Bronchial epithelial cell (primary cell): ENCODE data around the gene RGL2. TPM values are rescaled to one million over a fixed set of nuclear protein-coding genes. Genes with fewer than 3 reads are reported as not detected.
A peak's percentile ranks its signal among the peaks of the same experiment; 100 is the strongest.
"Not testable (repeated sequence)": the region's sequence is repeated elsewhere in the genome, so short reads cannot be mapped to it uniquely, and the experiment has no call there.

Experiments used
- DNase-seq: peaks from one replicate; pipeline ENCODE4 v3.0.0-alpha.2; 2010; ENCODE audit warnings: low read depth
- FAIRE-seq: peaks from 2 replicates; lab custom pipeline; 2011; peaks lifted over from hg19 to GRCh38; lab: Jason Lieb, UNC
- H3K27me3 ChIP-seq: 2 replicates; pipeline ENCODE4 v1.5.1; 2011; ENCODE audit warnings: low read length; ENCODE audit not compliant: control insufficient read depth, insufficient read depth
- H3K36me3 ChIP-seq: 2 replicates; pipeline ENCODE4 v1.5.1; 2011; ENCODE audit warnings: low read length; ENCODE audit not compliant: control insufficient read depth, insufficient read depth
- H3K4me3 ChIP-seq: 2 replicates; pipeline ENCODE4 v1.5.1; 2011; ENCODE audit warnings: mild to moderate bottlenecking, low read depth, low read length, control low read depth
- total RNA-seq: library from RNA; depleted of rRNA; stranded (reverse); fragments of >200 nt; gene quantifications from 2 replicates; pipeline ENCODE4 v1.2.1, GENCODE V29; 2014
- TF ChIP-seq, protein P1 (sequence below): IDR thresholded peaks from 2 replicates; pipeline ENCODE4 v1.5.1; 2011; ENCODE audit warnings: mild to moderate bottlenecking, moderate library complexity, low read length, control low read depth, inconsistent platforms; ENCODE audit not compliant: insufficient read depth, severe bottlenecking

RGL2 gene, protein sequence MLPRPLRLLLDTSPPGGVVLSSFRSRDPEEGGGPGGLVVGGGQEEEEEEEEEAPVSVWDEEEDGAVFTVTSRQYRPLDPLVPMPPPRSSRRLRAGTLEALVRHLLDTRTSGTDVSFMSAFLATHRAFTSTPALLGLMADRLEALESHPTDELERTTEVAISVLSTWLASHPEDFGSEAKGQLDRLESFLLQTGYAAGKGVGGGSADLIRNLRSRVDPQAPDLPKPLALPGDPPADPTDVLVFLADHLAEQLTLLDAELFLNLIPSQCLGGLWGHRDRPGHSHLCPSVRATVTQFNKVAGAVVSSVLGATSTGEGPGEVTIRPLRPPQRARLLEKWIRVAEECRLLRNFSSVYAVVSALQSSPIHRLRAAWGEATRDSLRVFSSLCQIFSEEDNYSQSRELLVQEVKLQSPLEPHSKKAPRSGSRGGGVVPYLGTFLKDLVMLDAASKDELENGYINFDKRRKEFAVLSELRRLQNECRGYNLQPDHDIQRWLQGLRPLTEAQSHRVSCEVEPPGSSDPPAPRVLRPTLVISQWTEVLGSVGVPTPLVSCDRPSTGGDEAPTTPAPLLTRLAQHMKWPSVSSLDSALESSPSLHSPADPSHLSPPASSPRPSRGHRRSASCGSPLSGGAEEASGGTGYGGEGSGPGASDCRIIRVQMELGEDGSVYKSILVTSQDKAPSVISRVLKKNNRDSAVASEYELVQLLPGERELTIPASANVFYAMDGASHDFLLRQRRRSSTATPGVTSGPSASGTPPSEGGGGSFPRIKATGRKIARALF
- 22.6 and 27.7 TPM in 2 replicates for total RNA-seq

DNA sequence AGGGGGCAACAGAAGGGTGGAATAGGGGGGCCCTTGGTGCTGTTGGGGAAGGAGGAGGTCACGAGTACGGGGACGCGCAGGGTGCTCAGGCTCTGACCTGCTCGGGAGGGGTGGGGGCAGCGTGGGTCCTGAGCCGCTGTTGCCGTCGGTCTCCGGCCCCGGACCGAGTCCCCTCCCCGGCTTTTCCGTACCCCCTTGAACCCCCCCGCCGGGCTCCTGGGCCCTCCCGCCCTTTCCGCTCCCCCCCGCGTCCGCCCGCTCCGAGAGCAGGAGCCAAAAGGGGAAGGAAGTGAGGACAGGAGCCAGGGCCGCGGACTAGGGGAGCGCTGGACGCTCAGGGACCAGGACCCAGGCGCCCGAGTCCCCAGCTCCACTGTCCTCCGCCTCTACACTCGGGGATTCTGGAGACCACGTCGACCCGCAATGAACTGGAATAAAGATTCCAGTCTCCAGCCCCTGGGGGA is at the start of gene RGL2:
TSS of gene RGL2 (minus strand) at position 170 of the 464 bp plus-strand sequence. CDS start 332 bp downstream, outside the sequence.
- Histone ChIP-seq H3K36me3 (peaks cover 18% of the 10 kb centered on the region), H3K27me3 (no peaks in the 10 kb centered on the region), H3K4me3 (peak within 1 kb of the TSS; percentile 90)
- peak; percentile 32 for DNase-seq
- TF ChIP-seq, protein P1, sequence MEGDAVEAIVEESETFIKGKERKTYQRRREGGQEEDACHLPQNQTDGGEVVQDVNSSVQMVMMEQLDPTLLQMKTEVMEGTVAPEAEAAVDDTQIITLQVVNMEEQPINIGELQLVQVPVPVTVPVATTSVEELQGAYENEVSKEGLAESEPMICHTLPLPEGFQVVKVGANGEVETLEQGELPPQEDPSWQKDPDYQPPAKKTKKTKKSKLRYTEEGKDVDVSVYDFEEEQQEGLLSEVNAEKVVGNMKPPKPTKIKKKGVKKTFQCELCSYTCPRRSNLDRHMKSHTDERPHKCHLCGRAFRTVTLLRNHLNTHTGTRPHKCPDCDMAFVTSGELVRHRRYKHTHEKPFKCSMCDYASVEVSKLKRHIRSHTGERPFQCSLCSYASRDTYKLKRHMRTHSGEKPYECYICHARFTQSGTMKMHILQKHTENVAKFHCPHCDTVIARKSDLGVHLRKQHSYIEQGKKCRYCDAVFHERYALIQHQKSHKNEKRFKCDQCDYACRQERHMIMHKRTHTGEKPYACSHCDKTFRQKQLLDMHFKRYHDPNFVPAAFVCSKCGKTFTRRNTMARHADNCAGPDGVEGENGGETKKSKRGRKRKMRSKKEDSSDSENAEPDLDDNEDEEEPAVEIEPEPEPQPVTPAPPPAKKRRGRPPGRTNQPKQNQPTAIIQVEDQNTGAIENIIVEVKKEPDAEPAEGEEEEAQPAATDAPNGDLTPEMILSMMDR, result no peak
- no peak for FAIRE-seq

- TF ChIP-seq, protein P1, result no peak
- FAIRE-seq, result no peak
- no peak overlapping the region for H3K4me3 ChIP-seq
Observed at GRCh38 chr6:33347816-33348215, 49.1 kb upstream of the RGL2 start.

GRCh38 chr6:33346972-33347371 is 48.2 kb upstream of the RGL2 start:
- H3K4me3 ChIP-seq, H3K36me3 ChIP-seq, FAIRE-seq, H3K27me3 ChIP-seq: not testable (repeated sequence)
- peak; percentile 64 for DNase-seq

More at GRCh38 chr6:33347816-33348215, 49.1 kb upstream of the RGL2 start:
- Histone ChIP-seq H3K36me3 (no peaks in the 10 kb centered on the region), H3K27me3 (no peaks in the 10 kb centered on the region)
- no peak for DNase-seq

DNA sequence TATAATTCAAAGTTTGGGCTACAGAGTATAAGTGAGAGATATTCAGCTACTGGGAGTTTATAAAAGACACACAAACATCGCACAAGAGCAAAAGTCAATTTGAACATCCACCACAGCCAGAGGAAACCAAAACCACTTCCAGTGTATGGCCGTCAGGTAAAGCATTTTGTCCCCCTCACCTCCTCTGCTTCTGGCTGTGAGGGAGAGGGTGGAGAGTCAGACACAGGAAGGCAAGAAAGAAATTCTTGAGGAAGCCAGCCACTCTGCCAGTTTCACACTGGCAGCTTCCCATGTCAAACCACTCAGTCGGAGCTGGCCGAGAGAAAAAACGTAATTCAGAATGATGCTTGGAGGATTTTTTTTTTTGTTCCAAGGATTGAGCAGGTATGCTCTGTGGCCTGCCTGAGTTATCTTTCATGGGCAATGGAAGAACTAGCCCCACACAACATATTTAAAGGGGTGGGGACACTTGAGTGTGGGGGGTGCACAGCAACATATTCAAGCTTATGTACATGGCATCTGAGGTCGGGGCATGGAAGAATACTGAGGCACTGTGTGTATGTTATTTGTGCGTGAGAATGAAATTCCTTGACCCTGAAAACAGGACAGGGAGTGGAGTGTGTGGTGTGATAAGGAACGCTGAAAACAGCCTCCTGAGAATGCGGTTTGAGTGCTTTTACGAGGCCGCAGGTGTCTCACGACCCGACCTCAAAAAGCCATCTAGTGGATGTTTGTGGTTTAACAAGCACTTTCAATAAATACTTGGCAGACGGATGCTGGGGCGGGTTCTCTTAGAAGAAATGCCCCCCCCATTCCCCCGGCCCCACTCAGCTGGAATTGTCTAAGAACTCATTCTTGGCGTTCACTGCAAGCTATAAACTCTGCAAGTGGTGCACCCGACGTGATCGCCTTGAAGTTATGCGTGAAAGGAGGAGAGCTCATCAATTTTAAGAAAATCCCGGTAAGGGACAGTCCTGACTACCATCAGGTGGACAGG is 46.3 kb upstream of the RGL2 start:
- Histone ChIP-seq H3K36me3 (no peaks in the 10 kb centered on the region), H3K4me3 (no peak overlapping the region), H3K27me3 (no peaks in the 10 kb centered on the region)
- TF ChIP-seq, protein P1, result peak; percentile 71
- DNase-seq (peak; percentile 71), FAIRE-seq (no peak)

GRCh38 chr6:33343953-33344611 is 45.3 kb upstream of the RGL2 start:
- FAIRE-seq (no peak), DNase-seq (no peak)
- no peaks in the 10 kb centered on the region for H3K36me3 ChIP-seq
- TF ChIP-seq, protein P1, result no peak
- H3K4me3 ChIP-seq, result no peak overlapping the region
- no peaks in the 10 kb centered on the region for H3K27me3 ChIP-seq

DNA sequence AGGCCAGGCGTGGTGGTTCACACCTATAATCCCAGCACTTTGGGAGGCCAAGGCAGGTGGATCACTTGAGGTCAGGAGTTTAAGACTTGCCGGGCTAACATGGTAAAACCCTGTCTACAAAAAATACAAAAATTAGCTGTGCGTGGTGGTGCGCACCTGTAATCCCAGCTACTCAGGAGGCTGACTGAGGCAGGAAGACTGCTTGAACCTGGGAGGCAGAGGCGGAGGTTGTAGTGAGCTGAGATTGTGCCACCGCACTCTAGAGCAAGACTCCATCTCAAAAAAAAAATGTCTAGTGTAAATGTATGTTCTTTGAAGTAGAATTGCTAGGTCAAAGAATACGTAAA is 44.8 kb upstream of the RGL2 start:
- not testable (repeated sequence) for FAIRE-seq, H3K4me3 ChIP-seq, H3K27me3 ChIP-seq, DNase-seq, H3K36me3 ChIP-seq
